ENCODE data around the gene HOMER2.

DNA sequence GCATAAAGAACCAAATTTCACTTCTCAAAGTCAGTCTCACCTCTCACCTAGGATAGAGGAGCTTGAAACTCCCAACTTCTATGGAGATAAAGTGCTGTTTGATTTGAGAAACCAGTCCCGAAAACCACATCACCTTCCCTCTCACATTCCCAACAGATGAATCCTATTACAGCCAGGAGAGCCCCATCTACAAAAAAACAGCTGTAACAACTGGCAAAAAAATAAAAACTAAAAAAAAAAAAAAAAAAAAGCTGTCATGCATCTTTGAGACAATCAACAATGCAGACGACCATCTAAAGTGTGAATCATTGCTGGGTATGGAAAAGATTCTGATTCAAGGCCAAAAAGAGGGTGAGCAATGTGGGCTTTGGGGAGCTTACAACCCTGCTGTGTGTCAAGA is 23.8 kb downstream of the HOMER2 start:
- TF ChIP-seq, protein P1, sequence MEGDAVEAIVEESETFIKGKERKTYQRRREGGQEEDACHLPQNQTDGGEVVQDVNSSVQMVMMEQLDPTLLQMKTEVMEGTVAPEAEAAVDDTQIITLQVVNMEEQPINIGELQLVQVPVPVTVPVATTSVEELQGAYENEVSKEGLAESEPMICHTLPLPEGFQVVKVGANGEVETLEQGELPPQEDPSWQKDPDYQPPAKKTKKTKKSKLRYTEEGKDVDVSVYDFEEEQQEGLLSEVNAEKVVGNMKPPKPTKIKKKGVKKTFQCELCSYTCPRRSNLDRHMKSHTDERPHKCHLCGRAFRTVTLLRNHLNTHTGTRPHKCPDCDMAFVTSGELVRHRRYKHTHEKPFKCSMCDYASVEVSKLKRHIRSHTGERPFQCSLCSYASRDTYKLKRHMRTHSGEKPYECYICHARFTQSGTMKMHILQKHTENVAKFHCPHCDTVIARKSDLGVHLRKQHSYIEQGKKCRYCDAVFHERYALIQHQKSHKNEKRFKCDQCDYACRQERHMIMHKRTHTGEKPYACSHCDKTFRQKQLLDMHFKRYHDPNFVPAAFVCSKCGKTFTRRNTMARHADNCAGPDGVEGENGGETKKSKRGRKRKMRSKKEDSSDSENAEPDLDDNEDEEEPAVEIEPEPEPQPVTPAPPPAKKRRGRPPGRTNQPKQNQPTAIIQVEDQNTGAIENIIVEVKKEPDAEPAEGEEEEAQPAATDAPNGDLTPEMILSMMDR (IDR thresholded peaks at IDR 0.05; ENCODE audit: insufficient read depth, low read length), result no peak
- TF ChIP-seq GABPA (IDR thresholded peaks at IDR 0.05; ENCODE audit: low read depth) (no peak), POLR2AphosphoS5 (IDR thresholded peaks at IDR 0.05; ENCODE audit: low read depth) (no peak), SPI1 (IDR thresholded peaks at IDR 0.05; ENCODE audit: borderline replicate concordance, low read depth) (no peak)
- TF ChIP-seq, protein P2, sequence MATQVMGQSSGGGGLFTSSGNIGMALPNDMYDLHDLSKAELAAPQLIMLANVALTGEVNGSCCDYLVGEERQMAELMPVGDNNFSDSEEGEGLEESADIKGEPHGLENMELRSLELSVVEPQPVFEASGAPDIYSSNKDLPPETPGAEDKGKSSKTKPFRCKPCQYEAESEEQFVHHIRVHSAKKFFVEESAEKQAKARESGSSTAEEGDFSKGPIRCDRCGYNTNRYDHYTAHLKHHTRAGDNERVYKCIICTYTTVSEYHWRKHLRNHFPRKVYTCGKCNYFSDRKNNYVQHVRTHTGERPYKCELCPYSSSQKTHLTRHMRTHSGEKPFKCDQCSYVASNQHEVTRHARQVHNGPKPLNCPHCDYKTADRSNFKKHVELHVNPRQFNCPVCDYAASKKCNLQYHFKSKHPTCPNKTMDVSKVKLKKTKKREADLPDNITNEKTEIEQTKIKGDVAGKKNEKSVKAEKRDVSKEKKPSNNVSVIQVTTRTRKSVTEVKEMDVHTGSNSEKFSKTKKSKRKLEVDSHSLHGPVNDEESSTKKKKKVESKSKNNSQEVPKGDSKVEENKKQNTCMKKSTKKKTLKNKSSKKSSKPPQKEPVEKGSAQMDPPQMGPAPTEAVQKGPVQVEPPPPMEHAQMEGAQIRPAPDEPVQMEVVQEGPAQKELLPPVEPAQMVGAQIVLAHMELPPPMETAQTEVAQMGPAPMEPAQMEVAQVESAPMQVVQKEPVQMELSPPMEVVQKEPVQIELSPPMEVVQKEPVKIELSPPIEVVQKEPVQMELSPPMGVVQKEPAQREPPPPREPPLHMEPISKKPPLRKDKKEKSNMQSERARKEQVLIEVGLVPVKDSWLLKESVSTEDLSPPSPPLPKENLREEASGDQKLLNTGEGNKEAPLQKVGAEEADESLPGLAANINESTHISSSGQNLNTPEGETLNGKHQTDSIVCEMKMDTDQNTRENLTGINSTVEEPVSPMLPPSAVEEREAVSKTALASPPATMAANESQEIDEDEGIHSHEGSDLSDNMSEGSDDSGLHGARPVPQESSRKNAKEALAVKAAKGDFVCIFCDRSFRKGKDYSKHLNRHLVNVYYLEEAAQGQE (IDR thresholded peaks at IDR 0.05; ENCODE audit: insufficient replicate concordance, low read depth), result no peak

Data from HL-60 (cell line).